Natural killer cell (primary cell): ENCODE results near the gene TOLLIP. TPM values are rescaled to one million over a fixed set of nuclear protein-coding genes. Genes with fewer than 3 reads are reported as not detected.

Experiments
- ATAC-seq, 3 donors: fragments of 150-1000 bp in 2 of 3; fragments of 200-7000 bp in 1 of 3; cut with Tn5 transposase; 1 replicate in 1 of 3; 2 replicates in 2 of 3; pipeline ENCODE4 v1.10.0; 2021; ENCODE audit warnings: mild to moderate bottlenecking in 2 of 3, moderate library complexity in 2 of 3
- DNase-seq, 2 donors: peaks; one replicate each; pipeline versions ENCODE4 v3.0.0 to v3.0.0-alpha.2; 2013 to 2021; ENCODE audit warnings: mixed read lengths in 1 of 2
- H3K27ac ChIP-seq: one replicate; pipeline ENCODE4 v1.5.1; 2013; ENCODE audit warnings: mild to moderate bottlenecking, low read length
- H3K27me3 ChIP-seq: one replicate; pipeline ENCODE4 v1.6.1; 2013; ENCODE audit warnings: low read length; ENCODE audit not compliant: control insufficient read depth, insufficient read depth
- H3K36me3 ChIP-seq: one replicate; pipeline ENCODE4 v1.6.1; 2013; ENCODE audit warnings: low read length; ENCODE audit not compliant: control insufficient read depth, insufficient read depth
- H3K4me1 ChIP-seq: one replicate; pipeline ENCODE4 v1.6.1; 2013; ENCODE audit warnings: low read length; ENCODE audit not compliant: control insufficient read depth, insufficient read depth
- H3K4me3 ChIP-seq: one replicate; pipeline ENCODE4 v1.5.1; 2013; ENCODE audit warnings: low read length
- H3K9me3 ChIP-seq: one replicate; pipeline ENCODE4 v1.6.1; 2013; ENCODE audit warnings: low read length; ENCODE audit not compliant: control insufficient read depth, insufficient read depth
- H3K27ac Mint-ChIP-seq, 2 donors: one replicate each; pipeline ENCODE4 v1.8.0; 2022; ENCODE audit warnings: mild to moderate bottlenecking in 2 of 2, mixed read lengths in 2 of 2, moderate library complexity in 1 of 2
- H3K27me3 Mint-ChIP-seq, 2 donors: one replicate each; pipeline ENCODE4 v1.8.0; 2022; ENCODE audit warnings: low read depth in 2 of 2, mixed read lengths in 2 of 2
- H3K36me3 Mint-ChIP-seq: one replicate; pipeline ENCODE4 v1.8.0; 2022; ENCODE audit warnings: mixed read lengths
- H3K4me1 Mint-ChIP-seq, 2 donors: one replicate each; pipeline ENCODE4 v1.8.0; 2022; ENCODE audit warnings: mixed read lengths in 2 of 2
- H3K4me3 Mint-ChIP-seq: one replicate; pipeline ENCODE4 v1.8.0; 2022; ENCODE audit warnings: mild to moderate bottlenecking, moderate library complexity, mixed read lengths
- H3K9me3 Mint-ChIP-seq, 2 donors: one replicate each; pipeline ENCODE4 v1.8.0; 2022; ENCODE audit warnings: mixed read lengths in 2 of 2
- CTCF ChIP-seq: fragments of 200-600 bp; IDR thresholded peaks from one replicate; pipeline ENCODE4 v1.8.0; 2022; ENCODE audit warnings: antibody characterized with exemption
- WGBS: methylation state at CpG from one replicate; pipeline ENCODE4 v1.1.7; 2013; ENCODE audit warnings: missing lambda C conversion rate; ENCODE audit not compliant: insufficient coverage; 5-methylcytosine and 5-hydroxymethylcytosine counted together
- intact Hi-C: fragments of 100-400 bp; cut with micrococcal nuclease; formaldehyde crosslinking; loops from one replicate; pipeline ENCODE4 v1.14.2; 2022
- total RNA-seq, 4 donors: library from RNA; stranded (reverse); fragments of 120-200 nt in 1 of 4; gene quantifications; one replicate each; pipeline versions ENCODE4 v1.2.3 to v1.2.4, GENCODE V29; 2013 to 2022

Gene TOLLIP
- total RNA-seq, 3 donors from 2014 or later (not counting 1 experiment from before 2014, with no cell fraction given), result 49.3 to 61.8 (median 54.8) TPM

- Mint-ChIP-seq H3K4me3 (no peak overlapping the region), H3K36me3 (no peaks in the 10 kb centered on the region), H3K9me3 (no peaks in the 10 kb centered on the region), H3K27ac (no peak overlapping the region), H3K4me1 (peaks cover 20 to 22% of the 10 kb centered on the region in 2 donors), H3K27me3 (no peaks in the 10 kb centered on the region)
- TF ChIP-seq CTCF, result no peak
- Histone ChIP-seq H3K36me3 (peaks cover 15% of the 10 kb centered on the region), H3K4me1 (no peaks in the 10 kb centered on the region), H3K27me3 (no peaks in the 10 kb centered on the region), H3K4me3 (no peak overlapping the region), H3K9me3 (no peaks in the 10 kb centered on the region), H3K27ac (no peak overlapping the region)
- 91% methylated on average over 9 of the region's 9 CpGs for WGBS
- no peak for ATAC-seq
- DNase-seq, result peak in 1 of 2 donors; percentile 13
- intact Hi-C loops, result no loop called here
Measured at GRCh38 chr11:1296287-1296686, 13.1 kb downstream of the TOLLIP start.

- Mint-ChIP-seq H3K36me3 (no peaks in the 10 kb centered on the region), H3K9me3 (no peaks in the 10 kb centered on the region), H3K27ac (no peak overlapping the region), H3K27me3 (no peaks in the 10 kb centered on the region), H3K4me1 (peaks cover 20 to 22% of the 10 kb centered on the region in 2 donors), H3K4me3 (no peak overlapping the region)
- no peaks in the 10 kb centered on the region for H3K4me1 ChIP-seq
- H3K4me3 ChIP-seq, result no peak overlapping the region
- no peak overlapping the region for H3K27ac ChIP-seq
- TF ChIP-seq CTCF, result no peak
- DNase-seq (no peak), ATAC-seq (no peak)
- intact Hi-C loops, result no loop called here
- H3K36me3 ChIP-seq, result peaks cover 17% of the 10 kb centered on the region
- no peaks in the 10 kb centered on the region for H3K27me3 ChIP-seq
- H3K9me3 ChIP-seq, result no peaks in the 10 kb centered on the region
- WGBS, result 98% methylated on average over 23 of the region's 23 CpGs
Measured at GRCh38 chr11:1295591-1295990, 13.8 kb downstream of the TOLLIP start.

GRCh38 chr11:1295086-1295485 is 14.3 kb downstream of the TOLLIP start:
- DNase-seq, result no peak
- Mint-ChIP-seq H3K9me3 (no peaks in the 10 kb centered on the region), H3K27ac (no peak overlapping the region), H3K4me1 (peaks cover 20 to 22% of the 10 kb centered on the region in 2 donors), H3K36me3 (no peaks in the 10 kb centered on the region), H3K27me3 (no peaks in the 10 kb centered on the region), H3K4me3 (no peak overlapping the region)
- TF ChIP-seq CTCF, result no peak
- Histone ChIP-seq H3K4me3 (no peak overlapping the region), H3K36me3 (peaks cover 18% of the 10 kb centered on the region), H3K27ac (no peak overlapping the region), H3K4me1 (no peaks in the 10 kb centered on the region), H3K9me3 (no peaks in the 10 kb centered on the region), H3K27me3 (no peaks in the 10 kb centered on the region)
- 75% methylated on average over 22 of the region's 22 CpGs for WGBS
- intact Hi-C loops, result no loop called here
- no peak for ATAC-seq

GRCh38 chr11:1293619-1294015 is 15.8 kb downstream of the TOLLIP start:
- H3K4me3 ChIP-seq, result no peak overlapping the region
- DNase-seq (peak in 1 of 2 donors; percentile 38), ATAC-seq (peak; percentile 46 to 65 (median 48))
- intact Hi-C loops, result no loop called here
- H3K4me1 ChIP-seq, result no peaks in the 10 kb centered on the region
- no peak overlapping the region for H3K27ac Mint-ChIP-seq
- no peaks in the 10 kb centered on the region for H3K36me3 Mint-ChIP-seq
- WGBS, result 93% methylated on average over 13 of the region's 13 CpGs
- TF ChIP-seq CTCF, result no peak
- no peak overlapping the region for H3K4me3 Mint-ChIP-seq
- no peaks in the 10 kb centered on the region for H3K27me3 Mint-ChIP-seq
- H3K27ac ChIP-seq, result no peak overlapping the region
- H3K9me3 Mint-ChIP-seq, result no peaks in the 10 kb centered on the region
- H3K9me3 ChIP-seq, result no peaks in the 10 kb centered on the region
- peaks cover 32% of the 10 kb centered on the region for H3K36me3 ChIP-seq
- peaks cover 13 to 18% of the 10 kb centered on the region in 2 donors for H3K4me1 Mint-ChIP-seq
- H3K27me3 ChIP-seq, result no peaks in the 10 kb centered on the region
